Loucy (cell line): ENCODE data around the gene TCF7.

Experiments used
- CTCF ChIP-seq: fragments of 200-600 bp; sonication (generic); conservative IDR thresholded peaks from 2 replicates; pipeline ENCODE4 v1.5.1; 2014; ENCODE audit warnings: mild to moderate bottlenecking, antibody characterized with exemption, low read length
- EZH2phosphoT487 ChIP-seq: fragments of 200-600 bp; IDR thresholded peaks from 2 replicates; pipeline ENCODE4 v1.6.1; 2018; ENCODE audit warnings: antibody characterized with exemption, mild to moderate bottlenecking, moderate library complexity, borderline replicate concordance

GRCh38 chr5:134175921-134176510, 61.5 kb downstream of the TCF7 start:
- TF ChIP-seq CTCF (no peak), EZH2phosphoT487 (no peak)
